GM23338 (cell line): Measurements from ENCODE around the gene ARL11.

Experiments
- CREB1 ChIP-seq: fragments of 250-450 bp; sonication (Bioruptor Pico); IDR thresholded peaks from 2 replicates; pipeline ENCODE4 v1.5.0; 2020; ENCODE audit warnings: low read depth, mild to moderate bottlenecking, moderate library complexity
- EZH2 ChIP-seq: fragments of 200-600 bp; sonication (generic); IDR thresholded peaks from one replicate; pipeline ENCODE4 v1.8.0; 2017; ENCODE audit warnings: antibody characterized with exemption, mild to moderate bottlenecking, low read depth; ENCODE audit not compliant: unreplicated experiment
- EZH2phosphoT487 ChIP-seq: fragments of 200-600 bp; sonication (generic); IDR thresholded peaks from one replicate; pipeline ENCODE4 v1.8.1; 2018; ENCODE audit warnings: antibody characterized with exemption; ENCODE audit not compliant: unreplicated experiment
- JUNB ChIP-seq: IDR thresholded peaks from one replicate; pipeline ENCODE4 v1.6.1; 2016; ENCODE audit warnings: antibody characterized with exemption; ENCODE audit not compliant: unreplicated experiment
- NANOG ChIP-seq: IDR thresholded peaks from 2 replicates; pipeline ENCODE4 v1.6.1; 2016; ENCODE audit warnings: antibody characterized with exemption, borderline replicate concordance
- POLR2AphosphoS5 ChIP-seq: IDR thresholded peaks from 2 replicates; pipeline ENCODE4 v1.6.1; 2016; ENCODE audit warnings: antibody characterized with exemption, low read depth
- REST ChIP-seq: IDR thresholded peaks from one replicate; pipeline ENCODE4 v1.6.1; 2018; ENCODE audit warnings: antibody characterized with exemption; ENCODE audit not compliant: unreplicated experiment
- ZNF114 ChIP-seq: fragments of 250-450 bp; sonication (Bioruptor Pico); IDR thresholded peaks from 2 replicates; pipeline ENCODE4 v1.5.0; 2020; ENCODE audit warnings: mild to moderate bottlenecking, moderate library complexity
- TF ChIP-seq, protein P1 (sequence below), 2 experiments: fragments of 200-600 bp in 1 of 2; sonication (generic) in 1 of 2; conservative IDR thresholded peaks; 2 replicates each; pipeline versions ENCODE4 v1.5.1 to v1.6.1; 2016 to 2017; ENCODE audit warnings: antibody characterized with exemption in 2 of 2, low read depth in 2 of 2, mild to moderate bottlenecking in 2 of 2, moderate library complexity in 1 of 2
- TF ChIP-seq, protein P2 (sequence below): IDR thresholded peaks from 2 replicates; pipeline ENCODE4 v1.6.1; 2016; ENCODE audit warnings: antibody characterized with exemption

DNA sequence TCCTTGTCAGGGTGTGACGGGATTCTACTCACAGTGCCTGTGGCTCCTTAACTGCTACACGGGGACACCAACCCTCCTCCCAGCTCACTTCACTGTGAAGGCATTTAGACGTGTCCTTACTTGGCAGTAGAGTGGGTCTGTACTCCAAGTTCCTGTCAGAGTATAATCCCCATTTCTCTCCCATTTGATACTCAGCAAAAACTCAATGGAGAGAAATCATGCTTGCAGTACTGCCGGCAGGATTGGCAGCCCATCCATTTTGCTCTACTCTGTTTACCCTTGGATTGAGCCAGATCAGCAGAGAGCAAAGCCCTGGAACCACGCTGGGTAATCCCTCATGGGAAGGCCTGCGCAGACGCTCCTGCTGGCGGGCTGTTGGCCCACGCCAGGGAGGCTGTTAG is 28.9 kb downstream of the ARL11 start:
- TF ChIP-seq, protein P1, sequence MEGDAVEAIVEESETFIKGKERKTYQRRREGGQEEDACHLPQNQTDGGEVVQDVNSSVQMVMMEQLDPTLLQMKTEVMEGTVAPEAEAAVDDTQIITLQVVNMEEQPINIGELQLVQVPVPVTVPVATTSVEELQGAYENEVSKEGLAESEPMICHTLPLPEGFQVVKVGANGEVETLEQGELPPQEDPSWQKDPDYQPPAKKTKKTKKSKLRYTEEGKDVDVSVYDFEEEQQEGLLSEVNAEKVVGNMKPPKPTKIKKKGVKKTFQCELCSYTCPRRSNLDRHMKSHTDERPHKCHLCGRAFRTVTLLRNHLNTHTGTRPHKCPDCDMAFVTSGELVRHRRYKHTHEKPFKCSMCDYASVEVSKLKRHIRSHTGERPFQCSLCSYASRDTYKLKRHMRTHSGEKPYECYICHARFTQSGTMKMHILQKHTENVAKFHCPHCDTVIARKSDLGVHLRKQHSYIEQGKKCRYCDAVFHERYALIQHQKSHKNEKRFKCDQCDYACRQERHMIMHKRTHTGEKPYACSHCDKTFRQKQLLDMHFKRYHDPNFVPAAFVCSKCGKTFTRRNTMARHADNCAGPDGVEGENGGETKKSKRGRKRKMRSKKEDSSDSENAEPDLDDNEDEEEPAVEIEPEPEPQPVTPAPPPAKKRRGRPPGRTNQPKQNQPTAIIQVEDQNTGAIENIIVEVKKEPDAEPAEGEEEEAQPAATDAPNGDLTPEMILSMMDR (conservative IDR thresholded peaks at IDR 0.05; ENCODE audit: low read depth in 2 of 2), result no peak
- TF ChIP-seq EZH2phosphoT487 (no peak), POLR2AphosphoS5 (no peak), CREB1 (CRISPR knock-in tag) (no peak), EZH2 (no peak), ZNF114 (CRISPR knock-in tag) (no peak), REST (no peak), NANOG (no peak), JUNB (no peak)
- TF ChIP-seq, protein P2, sequence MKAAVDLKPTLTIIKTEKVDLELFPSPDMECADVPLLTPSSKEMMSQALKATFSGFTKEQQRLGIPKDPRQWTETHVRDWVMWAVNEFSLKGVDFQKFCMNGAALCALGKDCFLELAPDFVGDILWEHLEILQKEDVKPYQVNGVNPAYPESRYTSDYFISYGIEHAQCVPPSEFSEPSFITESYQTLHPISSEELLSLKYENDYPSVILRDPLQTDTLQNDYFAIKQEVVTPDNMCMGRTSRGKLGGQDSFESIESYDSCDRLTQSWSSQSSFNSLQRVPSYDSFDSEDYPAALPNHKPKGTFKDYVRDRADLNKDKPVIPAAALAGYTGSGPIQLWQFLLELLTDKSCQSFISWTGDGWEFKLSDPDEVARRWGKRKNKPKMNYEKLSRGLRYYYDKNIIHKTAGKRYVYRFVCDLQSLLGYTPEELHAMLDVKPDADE, result no peak
